CD4-positive, alpha-beta T cell (primary cell): ENCODE measurements around the gene CPNE9. TPM values are rescaled to one million over a fixed set of nuclear protein-coding genes. Genes with fewer than 3 reads are reported as not detected.

Experiments used
- ATAC-seq: fragments of 200-7000 bp; cut with Tn5 transposase; one replicate; pipeline ENCODE4 v1.10.0; 2022; ENCODE audit warnings: mild to moderate bottlenecking; ENCODE audit not compliant: poor library complexity
- CTCF ChIA-PET: fragments of 350-600 bp; sonication (Branson Sonifier 250); formaldehyde crosslinking; loops from one replicate; lab custom pipeline; 2021; ENCODE audit warnings: antibody characterized with exemption, inconsistent platforms; lab: Charles Lee
- POLR2A ChIA-PET: fragments of 350-600 bp; sonication (Branson Sonifier 250); formaldehyde crosslinking; loops from one replicate; lab custom pipeline; 2021; ENCODE audit warnings: antibody characterized with exemption, inconsistent platforms; lab: Charles Lee
- DNase-seq, 14 experiments: peaks; one replicate each; pipeline ENCODE4 v3.0.0-alpha.2; 2013 to 2020; ENCODE audit warnings: mixed read lengths in 2 of 14
- H3K27ac ChIP-seq, 2 donors: one replicate each; pipeline versions ENCODE4 v1.5.1 to v1.7.0; 2013; ENCODE audit warnings: low read length in 2 of 2, low read depth in 1 of 2, mild to moderate bottlenecking in 1 of 2
- H3K27me3 ChIP-seq, 2 experiments: 1 replicate in 1 of 2; 2 replicates in 1 of 2; pipeline versions ENCODE4 v1.6.1 to v1.7.0; 2013; ENCODE audit warnings: low read length in 2 of 2, control low read depth in 1 of 2, mild to moderate bottlenecking in 1 of 2, moderate library complexity in 1 of 2; ENCODE audit not compliant: insufficient read depth in 2 of 2, control insufficient read depth in 1 of 2
- H3K36me3 ChIP-seq: one replicate; pipeline ENCODE4 v1.6.1; 2013; ENCODE audit warnings: low read length, control low read depth; ENCODE audit not compliant: insufficient read depth
- H3K4me1 ChIP-seq: one replicate; pipeline ENCODE4 v1.6.1; 2013; ENCODE audit warnings: low read length, control low read depth; ENCODE audit not compliant: insufficient read depth
- H3K4me3 ChIP-seq: one replicate; pipeline ENCODE4 v1.5.1; 2013; ENCODE audit warnings: mild to moderate bottlenecking, low read length, moderate library complexity
- H3K9me3 ChIP-seq, 2 experiments: 1 replicate in 1 of 2; 2 replicates in 1 of 2; pipeline versions ENCODE4 v1.6.1 to v1.7.0; 2013; ENCODE audit warnings: low read length in 2 of 2, mild to moderate bottlenecking in 2 of 2, control low read depth in 1 of 2, moderate library complexity in 1 of 2; ENCODE audit not compliant: control insufficient read depth in 1 of 2, insufficient read depth in 1 of 2
- H3K27ac Mint-ChIP-seq: one replicate; pipeline ENCODE4 v1.8.0; 2020; ENCODE audit warnings: mixed read lengths
- H3K27me3 Mint-ChIP-seq: one replicate; pipeline ENCODE4 v1.8.0; 2021; ENCODE audit warnings: mixed read lengths
- H3K36me3 Mint-ChIP-seq: one replicate; pipeline ENCODE4 v1.8.0; 2021; ENCODE audit warnings: low read depth, mixed read lengths
- H3K4me1 Mint-ChIP-seq: one replicate; pipeline ENCODE4 v1.8.0; 2021; ENCODE audit warnings: low read depth, mixed read lengths
- H3K4me3 Mint-ChIP-seq: one replicate; pipeline ENCODE4 v1.8.0; 2020; ENCODE audit warnings: mild to moderate bottlenecking, mixed read lengths
- H3K9me3 Mint-ChIP-seq: one replicate; pipeline ENCODE4 v1.8.0; 2020; ENCODE audit warnings: mixed read lengths
- CTCF ChIP-seq: fragments of 200-600 bp; IDR thresholded peaks from one replicate; pipeline ENCODE4 v1.8.0; 2022; ENCODE audit warnings: antibody characterized with exemption, mild to moderate bottlenecking
- intact Hi-C, 2 experiments: fragments of 100-400 bp; cut with DNase I in 1 of 2; cut with micrococcal nuclease in 1 of 2; formaldehyde crosslinking; loops; one replicate each; pipeline versions ENCODE4 v1.15.1 to v1.9.0; 2023 to 2025; cut with DNase I, micrococcal nuclease
- total RNA-seq, 174 experiments: library from RNA in 2 of 174; stranded (reverse) in 2 of 174; gene quantifications; one replicate each; pipeline ENCODE4 v1.2.3 and lab custom pipeline; 2021 to 2026

The CPNE9 gene
- total RNA-seq, 2 experiments from 2014 or later, result 0.33 to 0.45 TPM

- peak overlapping the region; percentile 82 for H3K4me3 ChIP-seq
- POLR2A ChIA-PET, result interaction anchor here (0.7 to 3.3 kb wide), 15 partner anchors 9 to 572 kb away, joined by 3 to 41 read pairs (median 5); partner anchors contain the start of genes ARPC4, BRPF1, CAMK1 and CRELD1
Measured at GRCh38 chr3:9749296-9749644, 45.6 kb downstream of the CPNE9 start.

GRCh38 chr3:9749645-9750555 lies 46.3 kb downstream of the CPNE9 start, which contains the start of gene OGG1:
Gene OGG1, plus strand, starts transcription at chr3:9749952. Its CDS starts 335 bp downstream, at chr3:9750287.
- Histone ChIP-seq H3K4me1 (peaks cover 37% of the 10 kb centered on the region), H3K9me3 (no peaks in the 10 kb centered on the region), H3K27me3 (no peaks in the 10 kb centered on the region), H3K4me3 (peak within 1 kb of the TSS; percentile 82), H3K36me3 (peaks cover 51% of the 10 kb centered on the region), H3K27ac (peak within 1 kb of the TSS; percentile 69 to 74)
- intact Hi-C loops, result loop anchor here (1.0 to 5.0 kb wide), 6 partner anchors 19 to 142 kb away; partner anchors contain the start of genes TADA3 (in 2 of the 2), BRPF1 (in 1 of the 2) and JAGN1 (in 1 of the 2)
- Mint-ChIP-seq H3K27me3 (no peaks in the 10 kb centered on the region), H3K27ac (peak within 1 kb of the TSS; percentile 85), H3K4me3 (peak within 1 kb of the TSS; percentile 95), H3K36me3 (peaks cover 77% of the 10 kb centered on the region), H3K9me3 (no peaks in the 10 kb centered on the region), H3K4me1 (peaks cover 48% of the 10 kb centered on the region)
- no peak for TF ChIP-seq CTCF
- ATAC-seq (peak; percentile 94), DNase-seq (peak; percentile 84 to 98 (median 91))
- POLR2A ChIA-PET, result interaction anchor here (1.0 to 3.3 kb wide), 14 partner anchors 10 to 387 kb away, joined by 3 to 41 read pairs (median 5); partner anchors contain the start of genes ARPC4, BRPF1, CAMK1 and CRELD1
- CTCF ChIA-PET, result interaction anchor here (1.0 to 1.5 kb wide), 6 partner anchors 19 to 183 kb away, joined by 3 to 9 read pairs (median 4); partner anchors contain the start of genes ARPC4 and BRPF1

More at GRCh38 chr3:9749296-9749644, 45.6 kb downstream of the CPNE9 start:
- Mint-ChIP-seq H3K36me3 (peaks cover 77% of the 10 kb centered on the region), H3K4me3 (peak overlapping the region; percentile 95), H3K27ac (peak overlapping the region; percentile 85), H3K4me1 (peaks cover 41% of the 10 kb centered on the region), H3K9me3 (no peaks in the 10 kb centered on the region), H3K27me3 (no peaks in the 10 kb centered on the region)
- CTCF ChIA-PET, result interaction anchor here (1.0 to 1.5 kb wide), 6 partner anchors 18 to 184 kb away, joined by 3 to 9 read pairs (median 4); partner anchors contain the start of genes ARPC4 and BRPF1
- ATAC-seq, result no peak
- peaks cover 51% of the 10 kb centered on the region for H3K36me3 ChIP-seq
- peak in 1 of 14 experiments; percentile 12 for DNase-seq
- H3K27ac ChIP-seq, result peak overlapping the region; percentile 60 to 69
- H3K9me3 ChIP-seq, result no peaks in the 10 kb centered on the region
- no peak for TF ChIP-seq CTCF
- peaks cover 31% of the 10 kb centered on the region for H3K4me1 ChIP-seq
- no peaks in the 10 kb centered on the region for H3K27me3 ChIP-seq
- intact Hi-C loops, result loop anchor here (1.0 to 5.0 kb wide), 4 partner anchors 18 to 143 kb away; partner anchors contain the start of genes BRPF1 (in 1 of the 2) and JAGN1 (in 1 of the 2)
